Neural progenitor cell (in vitro differentiated cells): ENCODE measurements around the gene ESRRG. TPM values are rescaled to one million over a fixed set of nuclear protein-coding genes. Genes with fewer than 3 reads are reported as not detected.

Experiments
- DNase-seq: peaks from one replicate; pipeline ENCODE4 v3.0.0-alpha.2; 2016; ENCODE audit warnings: low spot score
- H2AFZ ChIP-seq: fragments of 200-600 bp; sonication (generic); replicated peaks from 2 replicates; pipeline ENCODE4 v1.6.1; 2016; ENCODE audit warnings: antibody characterized with exemption
- H3F3A ChIP-seq: fragments of 200-600 bp; sonication (generic); 2 replicates; pipeline ENCODE4 v1.6.1; 2016; ENCODE audit warnings: antibody characterized with exemption, low read depth
- H3K27ac ChIP-seq: fragments of 200-600 bp; sonication (generic); 2 replicates; pipeline ENCODE4 v1.5.1; 2016; ENCODE audit warnings: mild to moderate bottlenecking
- H3K27me3 ChIP-seq: fragments of 200-600 bp; sonication (generic); 2 replicates; pipeline ENCODE4 v1.6.1; 2016; ENCODE audit warnings: mild to moderate bottlenecking, moderate library complexity
- H3K36me3 ChIP-seq: fragments of 200-600 bp; sonication (generic); 2 replicates; pipeline ENCODE4 v1.5.1; 2016
- H3K4me1 ChIP-seq: fragments of 200-600 bp; sonication (generic); 2 replicates; pipeline ENCODE4 v1.6.1; 2016; ENCODE audit warnings: mixed run types
- H3K4me2 ChIP-seq: fragments of 200-600 bp; sonication (generic); 2 replicates; pipeline ENCODE4 v1.6.1; 2016
- H3K4me3 ChIP-seq: fragments of 200-600 bp; sonication (generic); 2 replicates; pipeline ENCODE4 v1.5.1; 2016
- H3K79me2 ChIP-seq: fragments of 200-600 bp; sonication (generic); 2 replicates; pipeline ENCODE4 v1.6.1; 2016; ENCODE audit warnings: low read depth
- H3K9ac ChIP-seq: fragments of 200-600 bp; sonication (generic); 2 replicates; pipeline ENCODE4 v1.6.1; 2016
- H3K9me3 ChIP-seq: fragments of 200-600 bp; sonication (generic); 2 replicates; pipeline ENCODE4 v1.5.1; 2016; ENCODE audit warnings: low read depth
- H4K20me1 ChIP-seq: fragments of 200-600 bp; sonication (generic); 2 replicates; pipeline ENCODE4 v1.6.1; 2016; ENCODE audit warnings: low read depth
- H3K27ac Mint-ChIP-seq: 3 replicates; pipeline ENCODE4 v1.8.0; 2021; ENCODE audit warnings: mixed read lengths
- H3K27me3 Mint-ChIP-seq: 2 replicates; pipeline ENCODE4 v1.8.0; 2022; ENCODE audit warnings: low read depth, mild to moderate bottlenecking, inconsistent platforms, moderate library complexity, mixed read lengths; ENCODE audit not compliant: insufficient read depth
- H3K36me3 Mint-ChIP-seq: 3 replicates; pipeline ENCODE4 v1.8.0; 2021; ENCODE audit warnings: mixed read lengths
- H3K4me1 Mint-ChIP-seq: 3 replicates; pipeline ENCODE4 v1.8.0; 2021; ENCODE audit warnings: mixed read lengths
- H3K4me3 Mint-ChIP-seq: 3 replicates; pipeline ENCODE4 v1.8.0; 2021; ENCODE audit warnings: mild to moderate bottlenecking, moderate library complexity, mixed read lengths
- H3K9me3 Mint-ChIP-seq: 3 replicates; pipeline ENCODE4 v1.8.0; 2020; ENCODE audit warnings: mixed read lengths
- EZH2 ChIP-seq: fragments of 200-600 bp; sonication (generic); IDR thresholded peaks from 2 replicates; pipeline ENCODE4 v1.6.1; 2017; ENCODE audit warnings: antibody characterized with exemption, mild to moderate bottlenecking, moderate library complexity
- EZH2phosphoT487 ChIP-seq: fragments of 200-600 bp; sonication (generic); IDR thresholded peaks from 2 replicates; pipeline ENCODE4 v1.6.1; 2017; ENCODE audit warnings: antibody characterized with exemption
- total RNA-seq: library from RNA; depleted of rRNA; stranded (reverse); fragments of >200 nt; gene quantifications from 2 replicates; pipeline ENCODE4 v1.2.3, GENCODE V29; 2015; ENCODE audit warnings: low replicate concordance
- TF ChIP-seq, protein P1 (sequence below): fragments of 200-600 bp; sonication (generic); IDR thresholded peaks from 2 replicates; pipeline ENCODE4 v1.5.1; 2017; ENCODE audit warnings: antibody characterized with exemption, mild to moderate bottlenecking

ESRRG gene
- total RNA-seq, 1 donor from 2014 or later, result 3.0 TPM

DNA sequence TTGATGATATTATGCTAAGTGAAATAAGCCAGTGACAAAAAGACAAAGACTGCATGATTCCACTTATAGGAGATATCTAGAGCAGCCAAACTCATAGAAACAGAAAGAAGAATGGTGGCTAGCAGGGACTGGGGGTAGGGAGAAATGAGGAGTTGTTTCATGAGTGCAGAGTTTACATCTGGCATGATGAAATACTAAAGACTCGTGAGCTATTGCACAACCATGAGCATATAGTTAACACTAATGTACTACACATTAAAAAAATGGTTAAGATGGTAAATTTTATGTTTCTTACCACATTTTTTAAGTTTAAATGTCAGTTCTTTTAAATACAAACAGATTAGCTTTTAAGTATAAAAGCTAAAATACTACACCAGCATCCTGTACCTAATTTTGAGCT, 57.8 kb downstream of the ESRRG start:
- no peaks in the 10 kb centered on the region for H3K9me3 Mint-ChIP-seq
- Histone ChIP-seq H3K27me3 (no peaks in the 10 kb centered on the region), H3K9ac (no peak overlapping the region), H3K4me1 (no peaks in the 10 kb centered on the region), H3F3A (no peaks in the 10 kb centered on the region), H3K79me2 (no peaks in the 10 kb centered on the region), H3K4me2 (no peak overlapping the region), H3K27ac (no peak overlapping the region), H3K4me3 (no peak overlapping the region), H3K9me3 (no peaks in the 10 kb centered on the region), H4K20me1 (no peaks in the 10 kb centered on the region), H2AFZ (no peak overlapping the region), H3K36me3 (no peaks in the 10 kb centered on the region)
- no peaks in the 10 kb centered on the region for H3K4me1 Mint-ChIP-seq
- H3K4me3 Mint-ChIP-seq, result no peak overlapping the region
- H3K36me3 Mint-ChIP-seq, result no peaks in the 10 kb centered on the region
- DNase-seq, result no peak
- TF ChIP-seq, protein P1, sequence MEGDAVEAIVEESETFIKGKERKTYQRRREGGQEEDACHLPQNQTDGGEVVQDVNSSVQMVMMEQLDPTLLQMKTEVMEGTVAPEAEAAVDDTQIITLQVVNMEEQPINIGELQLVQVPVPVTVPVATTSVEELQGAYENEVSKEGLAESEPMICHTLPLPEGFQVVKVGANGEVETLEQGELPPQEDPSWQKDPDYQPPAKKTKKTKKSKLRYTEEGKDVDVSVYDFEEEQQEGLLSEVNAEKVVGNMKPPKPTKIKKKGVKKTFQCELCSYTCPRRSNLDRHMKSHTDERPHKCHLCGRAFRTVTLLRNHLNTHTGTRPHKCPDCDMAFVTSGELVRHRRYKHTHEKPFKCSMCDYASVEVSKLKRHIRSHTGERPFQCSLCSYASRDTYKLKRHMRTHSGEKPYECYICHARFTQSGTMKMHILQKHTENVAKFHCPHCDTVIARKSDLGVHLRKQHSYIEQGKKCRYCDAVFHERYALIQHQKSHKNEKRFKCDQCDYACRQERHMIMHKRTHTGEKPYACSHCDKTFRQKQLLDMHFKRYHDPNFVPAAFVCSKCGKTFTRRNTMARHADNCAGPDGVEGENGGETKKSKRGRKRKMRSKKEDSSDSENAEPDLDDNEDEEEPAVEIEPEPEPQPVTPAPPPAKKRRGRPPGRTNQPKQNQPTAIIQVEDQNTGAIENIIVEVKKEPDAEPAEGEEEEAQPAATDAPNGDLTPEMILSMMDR, result no peak
- no peak for TF ChIP-seq EZH2
- TF ChIP-seq EZH2phosphoT487, result no peak
- H3K27ac Mint-ChIP-seq, result no peak overlapping the region
- H3K27me3 Mint-ChIP-seq, result no peaks in the 10 kb centered on the region

DNA sequence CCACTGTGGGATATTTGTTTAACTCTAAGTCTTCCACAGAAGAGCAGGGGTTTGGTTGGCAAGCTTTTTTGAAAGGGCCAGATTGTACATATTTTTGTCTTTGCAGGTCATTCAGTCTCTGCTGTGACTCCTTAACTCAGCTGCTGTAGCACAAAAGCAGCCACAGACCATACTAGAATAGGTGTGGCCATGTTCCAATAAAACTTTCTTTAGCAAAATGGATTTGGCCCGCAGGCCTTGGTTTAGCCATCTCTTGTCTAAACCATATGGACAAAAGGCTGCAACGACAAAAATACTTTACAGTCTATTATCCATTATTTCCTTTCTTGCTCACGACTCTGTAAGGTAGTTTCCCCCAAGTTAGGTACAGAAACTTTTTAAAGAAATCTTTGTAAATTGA, 60.5 kb downstream of the ESRRG start:
- TF ChIP-seq, protein P1, result no peak
- no peaks in the 10 kb centered on the region for H3K36me3 Mint-ChIP-seq
- no peaks in the 10 kb centered on the region for H3K4me1 Mint-ChIP-seq
- H3K27ac Mint-ChIP-seq, result no peak overlapping the region
- H3K4me3 Mint-ChIP-seq, result no peak overlapping the region
- no peak overlapping the region for H2AFZ ChIP-seq
- no peaks in the 10 kb centered on the region for H3K4me1 ChIP-seq
- H3K4me2 ChIP-seq, result no peak overlapping the region
- no peak overlapping the region for H3K4me3 ChIP-seq
- H3F3A ChIP-seq, result no peaks in the 10 kb centered on the region
- H3K27ac ChIP-seq, result no peak overlapping the region
- no peaks in the 10 kb centered on the region for H4K20me1 ChIP-seq
- H3K9ac ChIP-seq, result no peak overlapping the region
- H3K9me3 Mint-ChIP-seq, result no peaks in the 10 kb centered on the region
- no peaks in the 10 kb centered on the region for H3K27me3 Mint-ChIP-seq
- no peaks in the 10 kb centered on the region for H3K36me3 ChIP-seq
- DNase-seq, result no peak
- no peaks in the 10 kb centered on the region for H3K79me2 ChIP-seq
- H3K27me3 ChIP-seq, result no peaks in the 10 kb centered on the region
- H3K9me3 ChIP-seq, result no peaks in the 10 kb centered on the region

DNA sequence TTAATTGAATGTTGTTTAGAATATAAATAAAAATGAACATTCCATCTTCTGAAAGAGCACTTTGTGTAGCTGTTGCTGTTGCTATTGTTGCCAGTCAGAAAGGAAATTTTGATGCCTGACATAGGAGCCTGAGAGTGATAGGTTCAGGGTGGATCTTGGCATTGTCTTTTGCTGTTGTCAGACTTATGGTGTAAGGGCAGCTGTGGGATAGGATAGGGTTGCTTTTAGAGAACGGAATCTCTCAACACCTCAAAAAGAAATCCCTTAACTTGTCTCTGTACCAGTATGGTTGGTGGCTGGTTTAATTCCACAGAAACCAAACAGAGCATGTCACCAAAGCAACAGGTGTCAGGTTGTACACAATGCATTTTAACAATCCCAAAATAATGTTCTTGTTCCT, 62.7 kb downstream of the ESRRG start:
- Histone ChIP-seq H3K27ac (no peak overlapping the region), H3K9ac (no peak overlapping the region), H3K4me1 (no peaks in the 10 kb centered on the region), H3F3A (no peaks in the 10 kb centered on the region), H3K9me3 (no peaks in the 10 kb centered on the region), H3K4me2 (no peak overlapping the region), H3K79me2 (no peaks in the 10 kb centered on the region), H3K4me3 (no peak overlapping the region), H2AFZ (no peak overlapping the region), H3K36me3 (no peaks in the 10 kb centered on the region), H3K27me3 (no peaks in the 10 kb centered on the region), H4K20me1 (no peaks in the 10 kb centered on the region)
- H3K9me3 Mint-ChIP-seq, result no peaks in the 10 kb centered on the region
- TF ChIP-seq, protein P1, result no peak
- TF ChIP-seq EZH2 (no peak), EZH2phosphoT487 (no peak)
- no peak for DNase-seq
- H3K36me3 Mint-ChIP-seq, result no peaks in the 10 kb centered on the region
- H3K4me1 Mint-ChIP-seq, result peaks cover 3% of the 10 kb centered on the region
- no peaks in the 10 kb centered on the region for H3K27me3 Mint-ChIP-seq
- H3K27ac Mint-ChIP-seq, result no peak overlapping the region
- no peak overlapping the region for H3K4me3 Mint-ChIP-seq

DNA sequence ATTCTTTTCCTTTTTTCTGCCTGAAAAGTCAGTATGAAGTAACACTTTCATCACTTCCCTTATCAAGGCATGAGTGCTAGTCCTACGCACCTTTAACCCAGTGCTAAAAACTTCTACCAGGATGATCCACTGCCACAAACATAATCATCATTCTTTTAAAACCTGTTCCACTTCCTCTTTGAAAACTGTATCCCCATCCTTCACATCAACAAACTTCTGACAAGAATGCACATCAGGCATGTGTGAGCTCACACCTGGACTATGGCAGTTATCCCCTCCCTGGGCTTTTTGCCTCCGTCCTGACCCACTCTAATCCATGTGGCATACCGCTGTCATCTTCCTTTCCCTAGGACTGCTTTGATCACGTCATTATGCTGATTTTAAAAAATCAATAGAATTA, 70.2 kb downstream of the ESRRG start:
- Mint-ChIP-seq H3K27me3 (no peaks in the 10 kb centered on the region), H3K36me3 (no peaks in the 10 kb centered on the region), H3K4me3 (no peak overlapping the region), H3K27ac (no peak overlapping the region), H3K9me3 (no peaks in the 10 kb centered on the region), H3K4me1 (peaks cover 3% of the 10 kb centered on the region)
- H3K79me2 ChIP-seq, result no peaks in the 10 kb centered on the region
- H3F3A ChIP-seq, result no peaks in the 10 kb centered on the region
- no peaks in the 10 kb centered on the region for H4K20me1 ChIP-seq
- H3K4me1 ChIP-seq, result peaks cover 12% of the 10 kb centered on the region
- H3K4me2 ChIP-seq, result no peak overlapping the region
- no peak for TF ChIP-seq EZH2phosphoT487
- TF ChIP-seq, protein P1, result no peak
- TF ChIP-seq EZH2, result no peak
- no peaks in the 10 kb centered on the region for H3K9me3 ChIP-seq
- H3K4me3 ChIP-seq, result no peak overlapping the region
- DNase-seq, result no peak
- H2AFZ ChIP-seq, result no peak overlapping the region
- H3K27ac ChIP-seq, result no peak overlapping the region
- H3K36me3 ChIP-seq, result no peaks in the 10 kb centered on the region
- H3K9ac ChIP-seq, result no peak overlapping the region
- no peaks in the 10 kb centered on the region for H3K27me3 ChIP-seq
